Coronary artery (tissue), 2 donors: Measurements from ENCODE around the gene CEMIP.

ENCODE experiments used
- DNase-seq: peaks from one replicate; pipeline ENCODE4 v3.0.0-alpha.2; 2017; ENCODE audit warnings: low spot score
- H3K27ac ChIP-seq, 2 donors: fragments of 200-600 bp; sonication (generic); one replicate each; pipeline ENCODE4 v1.5.1; 2016 to 2019
- H3K4me3 ChIP-seq: fragments of 200-600 bp; sonication (generic); 2 replicates; pipeline ENCODE4 v1.5.1; 2016; ENCODE audit warnings: mild to moderate bottlenecking, moderate library complexity
- CTCF ChIP-seq: fragments of 200-600 bp; sonication (generic); IDR thresholded peaks from one replicate; pipeline ENCODE4 v1.5.1; 2019; ENCODE audit warnings: antibody characterized with exemption

Gene CEMIP

DNA sequence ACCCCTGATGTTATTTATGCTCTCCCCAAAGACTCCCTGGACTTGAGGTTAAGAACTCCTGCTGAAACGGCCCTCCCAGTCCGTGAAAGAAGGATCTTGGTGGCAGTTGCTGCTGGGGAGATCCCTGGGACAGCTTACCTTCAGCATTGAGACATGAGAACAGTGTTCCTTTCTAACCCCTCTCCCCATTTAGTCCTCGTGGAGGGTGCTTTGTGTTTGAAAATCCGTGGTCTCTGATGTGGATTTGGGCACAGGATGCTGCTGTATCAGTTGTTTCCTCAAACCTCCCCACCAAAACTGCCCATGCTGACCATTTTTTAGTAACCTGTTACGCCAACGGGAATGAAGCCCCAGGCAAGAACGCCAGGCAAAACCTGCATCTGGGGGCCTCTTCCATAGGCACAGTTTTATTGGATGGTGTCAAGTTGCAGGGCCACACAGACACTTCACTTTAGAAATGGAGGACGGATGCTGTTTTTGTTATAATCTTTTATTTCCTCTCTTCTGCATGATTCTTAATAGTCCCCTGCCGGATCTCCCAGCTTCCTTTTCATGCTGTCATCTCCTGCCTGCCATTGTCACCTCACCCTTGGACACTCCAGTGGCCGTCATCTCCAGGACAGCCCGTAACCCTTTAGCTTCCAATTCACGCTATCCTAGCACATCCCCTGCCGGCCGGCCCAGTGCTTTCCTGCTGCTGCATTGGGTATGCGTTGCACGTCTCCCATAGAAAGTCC, 31.7 kb upstream of the CEMIP start:
- Histone ChIP-seq H3K27ac (no peak overlapping the region), H3K4me3 (no peak overlapping the region)
- DNase-seq = no peak
- TF ChIP-seq CTCF = no peak

- no peak for DNase-seq
- Histone ChIP-seq H3K27ac (no peak overlapping the region), H3K4me3 (no peak overlapping the region)
- no peak for TF ChIP-seq CTCF
Observed at GRCh38 chr15:80749589-80749988, 29.6 kb upstream of the CEMIP start.

- DNase-seq = no peak
- H3K27ac ChIP-seq = no peak overlapping the region
- TF ChIP-seq CTCF = no peak
- no peak overlapping the region for H3K4me3 ChIP-seq
Observed at GRCh38 chr15:80750575-80750974, 28.6 kb upstream of the CEMIP start.

DNA sequence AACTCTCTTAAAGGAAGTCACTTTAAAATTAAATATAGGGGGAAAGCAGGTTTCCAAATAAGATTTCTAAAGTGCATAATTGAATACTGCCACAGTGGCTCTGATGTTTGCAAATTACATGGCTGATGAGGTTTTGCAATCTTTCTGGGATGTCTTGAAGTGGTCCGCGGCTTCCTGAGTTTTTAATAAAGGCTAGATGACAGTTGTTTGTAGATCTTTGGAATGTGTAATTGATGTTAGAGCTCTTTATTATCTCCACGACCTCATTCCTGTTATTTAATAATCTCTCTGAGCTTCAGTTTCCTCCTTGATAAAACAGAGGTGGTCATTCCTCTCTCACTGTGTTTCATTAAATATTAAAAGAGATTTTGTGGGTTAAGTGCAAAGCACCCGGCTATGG, 27.0 kb upstream of the CEMIP start:
- H3K4me3 ChIP-seq = no peak overlapping the region
- no peak for TF ChIP-seq CTCF
- no peak for DNase-seq
- no peak overlapping the region for H3K27ac ChIP-seq

GRCh38 chr15:80753161-80753560, 26.0 kb upstream of the CEMIP start:
- Histone ChIP-seq H3K4me3 (no peak overlapping the region), H3K27ac (no peak overlapping the region)
- no peak for DNase-seq
- no peak for TF ChIP-seq CTCF

DNA sequence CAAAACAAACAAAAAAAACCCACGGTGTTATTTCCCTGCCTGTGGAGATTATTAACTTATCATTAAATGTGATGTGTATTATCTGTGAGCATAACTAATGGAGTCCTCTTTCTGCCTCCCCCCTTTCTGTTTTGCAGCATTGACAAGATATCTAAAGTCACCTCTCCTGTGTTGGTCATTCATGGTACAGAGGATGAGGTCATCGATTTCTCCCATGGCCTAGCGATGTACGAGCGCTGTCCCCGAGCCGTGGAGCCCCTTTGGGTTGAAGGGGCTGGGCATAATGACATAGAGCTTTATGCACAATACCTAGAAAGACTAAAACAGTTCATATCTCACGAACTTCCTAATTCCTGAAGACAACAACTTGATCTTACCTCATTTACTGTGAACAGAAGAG, 25.2 kb upstream of the CEMIP start:
- DNase-seq = no peak
- no peak for TF ChIP-seq CTCF
- Histone ChIP-seq H3K4me3 (no peak overlapping the region), H3K27ac (no peak overlapping the region)

DNA sequence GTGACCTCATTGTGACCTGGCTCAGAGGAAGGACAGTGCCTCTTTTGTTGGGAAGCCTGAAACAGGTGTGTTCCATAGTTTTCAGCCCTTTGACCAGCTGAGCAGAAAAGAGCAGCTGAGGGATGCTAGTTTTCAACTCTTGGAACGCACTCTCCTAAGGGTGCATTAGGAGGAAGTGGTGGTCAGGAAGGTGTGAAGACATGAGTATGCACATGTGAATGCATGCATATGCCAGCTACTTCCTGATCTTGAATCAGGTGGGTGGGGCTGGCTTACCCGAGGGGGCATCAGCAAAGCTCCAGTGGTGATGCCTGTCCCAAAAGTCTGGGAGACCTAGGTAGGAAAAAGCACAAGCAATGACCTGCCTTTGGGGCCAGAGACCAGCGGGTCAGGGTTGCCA, 23.3 kb upstream of the CEMIP start:
- TF ChIP-seq CTCF = no peak
- DNase-seq = no peak
- H3K4me3 ChIP-seq = no peak overlapping the region
- H3K27ac ChIP-seq = no peak overlapping the region
